IMR-90 (cell line): ENCODE results near the gene BRAT1. TPM values are rescaled to one million over a fixed set of nuclear protein-coding genes. Genes with fewer than 3 reads are reported as not detected.

Experiments
- ATAC-seq: fragments of 200-7000 bp; cut with Tn5 transposase; 2 replicates; pipeline ENCODE4 v1.9.1; 2020; ENCODE audit warnings: low read depth, mild to moderate bottlenecking, moderate library complexity
- BruUV-seq: library from RNA; stranded (reverse); fragments of 400-500 nt; replicated peaks from 2 replicates; lab custom pipeline; 2021; lab: Mats Ljungman, UMichigan
- CTCF ChIA-PET: fragments of 300-600 bp; formaldehyde crosslinking; extraction: SDS; loops from one replicate; lab custom pipeline; 2021; ENCODE audit warnings: antibody characterized with exemption; lab: Yijun Ruan, JAX
- POLR2A ChIA-PET: fragments of 300-600 bp; sonication (Branson Sonifier 250); formaldehyde crosslinking; loops from one replicate; lab custom pipeline; 2022; ENCODE audit warnings: antibody characterized with exemption; ENCODE audit not compliant: unreplicated experiment; lab: Charles Lee
- DNase-seq: peaks from one replicate; pipeline ENCODE4 v3.0.0; 2013
- H2AFZ ChIP-seq: replicated peaks from 2 replicates; pipeline ENCODE3; 2013; ENCODE audit warnings: low read length, mild to moderate bottlenecking; ENCODE audit not compliant: poor library complexity
- H2AK5ac ChIP-seq: 2 replicates; pipeline ENCODE4 v1.6.1; 2013; ENCODE audit warnings: low read depth, low read length, inconsistent platforms
- H2AK9ac ChIP-seq: replicated peaks from 2 replicates; pipeline ENCODE3; 2013; ENCODE audit warnings: mild to moderate bottlenecking, low read depth, low read length, moderate library complexity; ENCODE audit not compliant: poor library complexity
- H2BK120ac ChIP-seq: 2 replicates; pipeline ENCODE4 v1.6.1; 2013; ENCODE audit warnings: low read depth, low read length, inconsistent platforms
- H2BK15ac ChIP-seq: 3 replicates; pipeline ENCODE4 v1.6.1; 2013; ENCODE audit warnings: low read depth, low read length, inconsistent platforms
- H2BK20ac ChIP-seq: 2 replicates; pipeline ENCODE4 v1.6.1; 2013; ENCODE audit warnings: low read depth, mild to moderate bottlenecking, inconsistent platforms, low read length, moderate library complexity
- H2BK5ac ChIP-seq: 2 replicates; pipeline ENCODE4 v1.6.1; 2013; ENCODE audit warnings: mild to moderate bottlenecking, low read depth, low read length, inconsistent platforms; ENCODE audit not compliant: poor library complexity, severe bottlenecking
- H3K14ac ChIP-seq: replicated peaks from 2 replicates; pipeline ENCODE4 v1.6.1; 2013; ENCODE audit warnings: low read depth, low read length, inconsistent platforms
- H3K18ac ChIP-seq: 2 replicates; pipeline ENCODE4 v1.6.1; 2013; ENCODE audit warnings: low read depth, low read length, control low read depth
- H3K23ac ChIP-seq: 2 replicates; pipeline ENCODE4 v1.6.1; 2013; ENCODE audit warnings: low read depth, low read length, inconsistent platforms
- H3K27ac ChIP-seq: 2 replicates; pipeline ENCODE4 v1.5.1; 2013; ENCODE audit warnings: mild to moderate bottlenecking, control low read depth, low read length; ENCODE audit not compliant: insufficient read depth
- H3K27me3 ChIP-seq: 2 replicates; pipeline ENCODE4 v1.6.1; 2013; ENCODE audit warnings: low read length; ENCODE audit not compliant: control insufficient read depth, insufficient read depth
- H3K36me3 ChIP-seq: 2 replicates; pipeline ENCODE4 v1.6.1; 2013; ENCODE audit warnings: low read length, mixed read lengths; ENCODE audit not compliant: control insufficient read depth, insufficient read depth
- H3K4ac ChIP-seq: 2 replicates; pipeline ENCODE4 v1.6.1; 2013; ENCODE audit warnings: low read depth, low read length, inconsistent platforms
- H3K4me1 ChIP-seq: 2 replicates; pipeline ENCODE4 v1.6.1; 2013; ENCODE audit warnings: low read length, mixed read lengths; ENCODE audit not compliant: control insufficient read depth, insufficient read depth
- H3K4me2 ChIP-seq: 2 replicates; pipeline ENCODE4 v1.6.1; 2013; ENCODE audit warnings: low read depth, mild to moderate bottlenecking, control low read depth, low read length, moderate library complexity
- H3K4me3 ChIP-seq: 2 replicates; pipeline ENCODE4 v1.5.1; 2013; ENCODE audit warnings: low read depth, mild to moderate bottlenecking, control low read depth, low read length, moderate library complexity; ENCODE audit not compliant: insufficient read depth
- H3K56ac ChIP-seq: 2 replicates; pipeline ENCODE4 v1.6.1; 2013; ENCODE audit warnings: low read length, inconsistent platforms; ENCODE audit not compliant: insufficient read depth; ENCODE audit errors: extremely low read depth
- H3K79me1 ChIP-seq, 2 experiments: 2 replicates each; pipeline ENCODE4 v1.6.1; 2013; ENCODE audit warnings: low read length in 2 of 2, inconsistent platforms in 1 of 2, low read depth in 1 of 2
- H3K9ac ChIP-seq: 2 replicates; pipeline ENCODE4 v1.6.1; 2013; ENCODE audit warnings: low read depth, low read length, control low read depth
- H3K9me1 ChIP-seq: 2 replicates; pipeline ENCODE4 v1.6.1; 2013; ENCODE audit warnings: low read length, inconsistent platforms; ENCODE audit not compliant: insufficient read depth
- H3K9me3 ChIP-seq: 2 replicates; pipeline ENCODE4 v1.6.1; 2013; ENCODE audit warnings: low read length; ENCODE audit not compliant: control insufficient read depth, insufficient read depth
- H4K20me1 ChIP-seq: 2 replicates; pipeline ENCODE4 v1.6.1; 2013; ENCODE audit warnings: low read length, inconsistent platforms; ENCODE audit not compliant: insufficient read depth
- H4K5ac ChIP-seq: 2 replicates; pipeline ENCODE4 v1.6.1; 2013; ENCODE audit warnings: mild to moderate bottlenecking, low read depth, low read length, control low read depth
- H4K8ac ChIP-seq, 2 experiments: 2 replicates each; pipeline ENCODE4 v1.6.1; 2013; ENCODE audit warnings: low read depth in 2 of 2, low read length in 2 of 2, control low read depth in 1 of 2, inconsistent platforms in 1 of 2
- H4K91ac ChIP-seq: 2 replicates; pipeline ENCODE4 v1.6.1; 2013; ENCODE audit warnings: low read depth, low read length, inconsistent platforms; ENCODE audit not compliant: insufficient read depth
- BHLHE40 ChIP-seq: fragments of 150-350 bp; IDR thresholded peaks from 2 replicates; pipeline ENCODE4 v1.6.1; 2016; ENCODE audit warnings: mild to moderate bottlenecking, low read depth, low read length
- CEBPB ChIP-seq: IDR thresholded peaks from 2 replicates; pipeline ENCODE4 v1.6.1; 2012; ENCODE audit warnings: low read depth, low read length, improper control_type of control experiment
- CHD1 ChIP-seq: IDR thresholded peaks from 2 replicates; pipeline ENCODE4 v1.6.1; 2012; ENCODE audit warnings: low read depth, low read length, improper control_type of control experiment
- CTCF ChIP-seq: conservative IDR thresholded peaks from 2 replicates; pipeline ENCODE4 v1.5.1; 2012; ENCODE audit warnings: mild to moderate bottlenecking, low read depth, low read length, improper control_type of control experiment
- ELK1 ChIP-seq: fragments of 150-350 bp; IDR thresholded peaks from 2 replicates; pipeline ENCODE4 v1.6.1; 2016; ENCODE audit warnings: low read depth, mild to moderate bottlenecking, low read length, moderate library complexity, borderline replicate concordance
- FOS ChIP-seq: fragments of 150-350 bp; IDR thresholded peaks from 2 replicates; pipeline ENCODE4 v1.6.1; 2016; ENCODE audit warnings: low read depth, low read length
- MAFK ChIP-seq: IDR thresholded peaks from 2 replicates; pipeline ENCODE4 v1.6.1; 2012; ENCODE audit warnings: low read depth, low read length, improper control_type of control experiment
- MAZ ChIP-seq: IDR thresholded peaks from 2 replicates; pipeline ENCODE4 v1.6.1; 2012; ENCODE audit warnings: low read depth, mild to moderate bottlenecking, low read length, improper control_type of control experiment, moderate library complexity, borderline replicate concordance
- MXI1 ChIP-seq: IDR thresholded peaks from 2 replicates; pipeline ENCODE4 v1.6.1; 2012; ENCODE audit warnings: low read depth, mild to moderate bottlenecking, low read length, moderate library complexity, borderline replicate concordance
- POLR2A ChIP-seq: IDR thresholded peaks from 2 replicates; pipeline ENCODE4 v1.6.1; 2012; ENCODE audit warnings: mild to moderate bottlenecking, low read depth, low read length
- RAD21 ChIP-seq: IDR thresholded peaks from 2 replicates; pipeline ENCODE4 v1.6.1; 2012; ENCODE audit warnings: low read length, improper control_type of control experiment
- RCOR1 ChIP-seq: IDR thresholded peaks from 2 replicates; pipeline ENCODE4 v1.6.1; 2012; ENCODE audit warnings: mild to moderate bottlenecking, low read length, improper control_type of control experiment; ENCODE audit not compliant: insufficient replicate concordance
- RFX5 ChIP-seq: IDR thresholded peaks from 2 replicates; pipeline ENCODE4 v1.8.0; 2012; ENCODE audit warnings: low read depth, mild to moderate bottlenecking, low read length, moderate library complexity
- SMC3 ChIP-seq: fragments of 150-350 bp; IDR thresholded peaks from 2 replicates; pipeline ENCODE4 v1.6.1; 2016; ENCODE audit warnings: low read depth, mild to moderate bottlenecking, antibody characterized with exemption, low read length, moderate library complexity
- USF2 ChIP-seq: fragments of 150-350 bp; IDR thresholded peaks from 2 replicates; pipeline ENCODE4 v1.6.1; 2017; ENCODE audit warnings: mild to moderate bottlenecking, antibody characterized with exemption, low read length, low read depth
- WGBS, 2 experiments: methylation state at CpG; one replicate each; pipeline versions ENCODE4 v1.1.5 to v1.1.7; 2013; ENCODE audit warnings: missing lambda C conversion rate in 2 of 2; ENCODE audit not compliant: insufficient read length in 1 of 2; ENCODE audit errors: extremely low coverage in 2 of 2; 5-methylcytosine and 5-hydroxymethylcytosine counted together
- dilution Hi-C: fragments of 300-500 bp; cut with HindIII; formaldehyde crosslinking; loops from one replicate; pipeline ENCODE4 v1.14.3; 2018; ENCODE audit warnings: low sequenced_read_pairs; ENCODE audit not compliant: unreplicated experiment
- in situ Hi-C: fragments of 300-500 bp; cut with MboI; formaldehyde crosslinking; loops from 3 replicates; pipeline ENCODE4 v1.14.3; 2019; ENCODE audit warnings: low sequenced_read_pairs, inconsistent platforms, mixed read lengths
- intact Hi-C: fragments of 100-400 bp; cut with micrococcal nuclease; formaldehyde crosslinking; loops from 2 replicates; pipeline ENCODE4 v1.10.0; 2022
- polyA plus RNA-seq, 3 experiments: library from polyadenylated mRNA; depleted of rRNA; stranded (reverse); fragments of >200 nt; gene quantifications; 2 replicates each; pipeline ENCODE4 v1.2.3, GENCODE V29; 2012; ENCODE audit warnings: low replicate concordance in 1 of 3
- total RNA-seq: library from RNA; depleted of rRNA; stranded (reverse); fragments of >200 nt; gene quantifications from 2 replicates; pipeline ENCODE4 v1.2.3, GENCODE V29; 2012

The BRAT1 gene
- total and polyA plus RNA-seq, 2 of the 4 experiments (the other 2 are of a cell fraction), result 6.8 to 21.9 TPM

GRCh38 chr7:2492038-2492437 is 63.3 kb downstream of the BRAT1 start:
- no peak overlapping the region for H3K27ac ChIP-seq
- no peaks in the 10 kb centered on the region for H3K36me3 ChIP-seq
- no TSS peak for BruUV-seq
- H2BK120ac ChIP-seq, result no peak overlapping the region
- H3K4me2 ChIP-seq, result no peak overlapping the region
- no peak overlapping the region for H3K23ac ChIP-seq
- intact Hi-C loops, result no loop called here
- no peak overlapping the region for H3K18ac ChIP-seq
- H3K56ac ChIP-seq, result no peak overlapping the region
- H2AK5ac ChIP-seq, result no peak overlapping the region
- no peak overlapping the region for H2BK15ac ChIP-seq
- 0 out of 2 replicates have a peak, but pooled peaks cover 4% of the 10 kb centered on the region for H3K9me1 ChIP-seq
- no peak overlapping the region for H3K4ac ChIP-seq
- no peak overlapping the region for H4K8ac ChIP-seq
- no peaks in the 10 kb centered on the region for H3K9me3 ChIP-seq
- H4K5ac ChIP-seq, result no peak overlapping the region
- 100% methylated on average over 2 of the region's 2 CpGs; no CpG with 5 or more reads in 1 of the 2 experiments for WGBS, 2 experiments
- no peak overlapping the region for H3K9ac ChIP-seq
- no peak overlapping the region for H2BK5ac ChIP-seq
- TF ChIP-seq USF2 (no peak), RCOR1 (no peak), CHD1 (no peak), RAD21 (no peak), SMC3 (no peak), RFX5 (no peak), CEBPB (no peak), MAFK (no peak), ELK1 (no peak), CTCF (no peak), MXI1 (no peak), MAZ (no peak), BHLHE40 (no peak), POLR2A (no peak), FOS (no peak)
- peaks cover 4% of the 10 kb centered on the region; the same call in 1 of the 2 replicates for H3K27me3 ChIP-seq
- dilution Hi-C loops, result no loop called here
- ATAC-seq, result no peak
- H2AFZ ChIP-seq, result no peak overlapping the region
- no peak overlapping the region for H2BK20ac ChIP-seq
- CTCF ChIA-PET, result no interaction called here
- no peak overlapping the region for H3K4me3 ChIP-seq
- DNase-seq, result no peak
- no peak overlapping the region for H3K14ac ChIP-seq
- in situ Hi-C loops, result no loop called here
- no peak overlapping the region for H2AK9ac ChIP-seq
- peaks cover 7% of the 10 kb centered on the region for H3K4me1 ChIP-seq
- H4K91ac ChIP-seq, result no peak overlapping the region
- H3K79me1 ChIP-seq, result no peaks in the 10 kb centered on the region
- H4K20me1 ChIP-seq, result no peaks in the 10 kb centered on the region
- POLR2A ChIA-PET, result no interaction called here
